ENCODE data around the gene IRAG1. TPM values are rescaled to one million over a fixed set of nuclear protein-coding genes. Genes with fewer than 3 reads are reported as not detected.

Gene IRAG1
- total RNA-seq, 4 donors from 2014 or later: 21.2 to 240 (median 107) TPM

- intact Hi-C loops (cut with DNase I; ENCODE audit: low total_unique reads): loop anchor here (10.0 kb wide), 2 partner anchors 216 to 326 kb away; no protein-coding TSS in a partner anchor
- Histone ChIP-seq H3K27me3 (no peaks in the 10 kb centered on the region), H3K27ac (no peak overlapping the region), H3K4me3 (no peak overlapping the region), H3K4me1 (peaks cover 0 to 5% of the 10 kb centered on the region in 2 donors), H3K9me3 (no peaks in the 10 kb centered on the region), H3K36me3 (no peaks in the 10 kb centered on the region)
- TF ChIP-seq POLR2A (IDR thresholded peaks at IDR 0.05) (no peak), CTCF (IDR thresholded peaks at IDR 0.05) (no peak)
- no peak for DNase-seq
Measured at GRCh38 chr11:10731064-10731680, 37.6 kb upstream of the IRAG1 start.

GRCh38 chr11:10730151-10730550 is 36.6 kb upstream of the IRAG1 start:
- no peak for TF ChIP-seq POLR2A (IDR thresholded peaks at IDR 0.05)
- no peak for TF ChIP-seq CTCF (IDR thresholded peaks at IDR 0.05)
- intact Hi-C loops (cut with DNase I; ENCODE audit: low total_unique reads): loop anchor here (10.0 kb wide), 2 partner anchors 215 to 325 kb away; no protein-coding TSS in a partner anchor
- no peaks in the 10 kb centered on the region for H3K36me3 ChIP-seq
- peaks cover 0 to 5% of the 10 kb centered on the region in 2 donors for H3K4me1 ChIP-seq
- H3K27me3 ChIP-seq: no peaks in the 10 kb centered on the region
- H3K4me3 ChIP-seq: no peak overlapping the region
- no peak overlapping the region for H3K27ac ChIP-seq
- DNase-seq: no peak
- no peaks in the 10 kb centered on the region for H3K9me3 ChIP-seq

DNA sequence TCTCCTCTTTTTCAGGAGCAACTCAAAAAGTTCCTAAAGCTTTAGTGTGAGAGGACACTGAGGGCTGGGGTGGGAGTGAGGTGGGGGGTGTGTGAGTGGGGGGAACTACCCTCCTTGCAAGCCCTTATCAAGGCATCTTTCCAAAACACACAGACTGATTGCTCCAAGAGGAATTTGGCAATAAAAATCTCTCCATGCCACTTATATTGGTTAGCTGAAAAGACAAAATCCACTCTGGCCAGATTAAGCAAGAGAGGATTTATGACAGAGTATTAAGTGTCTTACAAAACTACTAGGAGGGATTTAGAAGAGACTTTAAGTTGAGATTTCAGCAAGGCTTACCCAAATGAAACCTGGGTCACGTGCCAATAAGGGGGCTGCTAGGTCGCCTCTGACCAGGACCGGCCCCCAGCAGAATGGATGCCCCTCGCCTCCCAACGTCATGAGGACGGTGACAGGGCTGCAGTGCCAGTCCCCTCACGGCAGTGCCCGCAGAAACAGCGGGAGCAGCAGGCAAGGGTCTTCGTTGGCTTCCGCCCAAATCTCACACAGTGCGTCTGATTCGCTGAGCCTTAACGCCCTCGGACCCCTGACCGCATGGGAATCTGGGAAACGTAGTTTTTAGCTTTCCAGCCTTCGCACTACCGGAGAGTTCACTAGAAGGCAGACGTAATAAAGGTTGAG is 35.4 kb upstream of the IRAG1 start:
- intact Hi-C loops (cut with DNase I; ENCODE audit: low total_unique reads): no loop called here
- Histone ChIP-seq H3K9me3 (no peaks in the 10 kb centered on the region), H3K4me3 (no peak overlapping the region), H3K27ac (peak overlapping the region; percentile 65 to 66), H3K4me1 (peaks cover 0 to 5% of the 10 kb centered on the region in 2 donors), H3K27me3 (no peaks in the 10 kb centered on the region), H3K36me3 (no peaks in the 10 kb centered on the region)
- no peak for TF ChIP-seq CTCF (IDR thresholded peaks at IDR 0.05)
- no peak for TF ChIP-seq POLR2A (IDR thresholded peaks at IDR 0.05)
- DNase-seq: no peak

DNA sequence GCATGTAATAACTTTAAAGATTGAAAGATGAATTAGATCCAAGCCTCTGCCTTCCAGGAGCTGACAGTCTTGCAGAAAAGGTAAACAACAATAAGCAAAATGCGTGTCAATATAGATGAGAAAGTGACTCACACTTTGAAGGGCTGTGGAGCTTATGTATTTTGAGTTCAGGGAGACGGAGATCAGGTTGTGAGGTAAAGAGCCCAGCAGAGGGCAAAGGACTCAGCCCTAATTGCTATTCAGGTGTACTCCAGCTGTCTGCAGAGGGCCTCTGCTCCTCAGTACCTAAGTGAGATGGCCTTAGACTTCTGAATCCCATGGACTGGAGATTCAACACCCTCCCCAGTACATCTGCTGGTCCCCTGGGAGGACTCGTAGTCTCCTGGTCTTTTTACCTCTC is 34.6 kb upstream of the IRAG1 start:
- Histone ChIP-seq H3K36me3 (no peaks in the 10 kb centered on the region), H3K9me3 (no peaks in the 10 kb centered on the region), H3K27ac (peak overlapping the region; percentile 58 to 66), H3K4me3 (no peak overlapping the region), H3K4me1 (peaks cover 0 to 5% of the 10 kb centered on the region in 2 donors), H3K27me3 (no peaks in the 10 kb centered on the region)
- TF ChIP-seq CTCF (IDR thresholded peaks at IDR 0.05): no peak
- no peak for TF ChIP-seq POLR2A (IDR thresholded peaks at IDR 0.05)
- no peak for DNase-seq
- intact Hi-C loops (cut with DNase I; ENCODE audit: low total_unique reads): no loop called here

DNA sequence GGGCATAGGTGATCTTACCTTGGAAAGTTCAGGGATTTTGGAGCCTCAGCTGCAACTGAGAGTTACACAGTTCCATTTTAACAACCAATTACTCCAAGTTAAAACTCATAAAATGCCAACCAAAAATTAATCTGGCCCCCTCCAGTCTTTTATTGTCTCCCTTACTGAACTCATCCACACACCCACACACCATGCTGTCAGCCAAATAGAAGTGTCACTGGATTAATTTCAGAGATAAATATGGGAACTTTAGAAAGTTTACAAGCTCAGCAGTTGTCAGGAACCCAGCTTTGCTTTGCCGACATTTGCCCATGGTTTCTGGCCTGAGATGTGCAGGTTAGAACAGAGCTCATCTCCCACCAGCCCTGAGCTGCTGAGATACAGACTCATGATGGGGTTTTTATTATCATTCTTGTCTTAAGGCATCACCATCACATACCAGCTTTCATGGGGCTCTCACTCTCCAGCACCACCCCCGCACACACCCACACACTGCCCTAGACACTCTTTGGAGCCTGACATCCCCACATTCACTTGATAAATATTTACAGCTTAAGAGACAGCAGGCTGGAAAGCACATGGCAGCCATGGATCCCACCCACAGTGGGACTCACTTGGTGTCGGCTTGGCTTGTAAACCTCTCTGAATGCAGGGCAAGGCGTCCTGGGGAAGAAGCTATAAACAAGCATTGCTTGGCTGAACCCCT is 33.7 kb upstream of the IRAG1 start:
- TF ChIP-seq CTCF (IDR thresholded peaks at IDR 0.05) (no peak), POLR2A (IDR thresholded peaks at IDR 0.05) (no peak)
- Histone ChIP-seq H3K4me1 (peaks cover 0 to 5% of the 10 kb centered on the region in 2 donors), H3K4me3 (no peak overlapping the region), H3K27me3 (no peaks in the 10 kb centered on the region), H3K36me3 (no peaks in the 10 kb centered on the region), H3K9me3 (no peaks in the 10 kb centered on the region), H3K27ac (peak overlapping the region; percentile 58 to 66)
- intact Hi-C loops (cut with DNase I; ENCODE audit: low total_unique reads): no loop called here
- peak; percentile 72 to 83 for DNase-seq

All from uterus (tissue), 4 donors.